PC-3 (cell line): ENCODE data around the gene TCEA2.

ENCODE experiments used
- EZH2 ChIP-seq: fragments of 300-600 bp; sonication (generic); IDR thresholded peaks from one replicate; pipeline ENCODE4 v1.6.1; 2017; ENCODE audit warnings: antibody characterized with exemption, mild to moderate bottlenecking, low read length; ENCODE audit not compliant: unreplicated experiment
- EZH2phosphoT487 ChIP-seq: fragments of 300-600 bp; sonication (generic); IDR thresholded peaks from 2 replicates; pipeline ENCODE4 v1.6.1; 2018; ENCODE audit warnings: mild to moderate bottlenecking, antibody characterized with exemption, low read length, borderline replicate concordance
- TF ChIP-seq, protein P1 (sequence below): fragments of 300-600 bp; sonication (generic); conservative IDR thresholded peaks from 2 replicates; pipeline ENCODE4 v1.5.1; 2017; ENCODE audit warnings: antibody characterized with exemption, low read depth, mild to moderate bottlenecking, low read length

DNA sequence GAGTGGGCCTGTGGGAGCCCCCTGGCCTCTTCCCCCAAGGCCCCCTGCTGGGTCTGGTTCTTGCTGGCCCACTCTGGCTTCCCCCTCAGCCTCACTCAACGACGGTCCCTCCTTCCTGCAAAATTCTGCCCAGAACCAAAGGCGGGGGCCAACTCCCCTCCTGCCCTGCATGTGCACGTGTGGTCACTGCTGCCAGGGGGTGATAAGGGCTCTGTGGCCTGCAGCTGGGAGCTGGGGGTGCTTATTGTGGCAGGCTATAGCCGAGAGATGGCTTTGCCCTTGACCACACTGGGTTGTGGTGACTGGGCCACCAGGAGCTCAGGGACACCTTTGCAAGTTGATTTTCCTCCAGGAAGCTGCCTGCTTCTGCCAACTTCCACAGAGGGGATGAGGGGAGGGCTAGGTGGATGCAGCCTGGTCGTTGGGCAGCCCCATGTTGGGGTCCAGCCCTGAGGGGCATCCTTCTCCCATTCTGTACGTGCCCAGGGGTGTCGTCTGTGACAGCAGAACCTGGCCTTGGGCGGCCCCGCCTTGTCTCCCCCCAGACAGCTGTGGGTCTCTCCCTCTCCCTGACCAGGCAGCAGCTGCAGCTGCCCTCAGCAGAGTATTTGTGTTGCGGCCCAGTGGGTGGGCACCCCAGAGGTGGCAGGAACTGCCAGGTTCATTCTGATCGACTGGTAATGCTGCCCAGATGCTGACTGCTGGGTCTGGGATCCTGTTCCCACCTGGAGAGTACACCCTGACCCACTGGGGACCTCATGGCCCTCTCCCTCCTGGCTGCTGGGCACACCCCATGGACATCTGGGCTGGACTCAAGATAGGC lies 5.6 kb downstream of the TCEA2 start:
- no peak for TF ChIP-seq EZH2
- TF ChIP-seq, protein P1, sequence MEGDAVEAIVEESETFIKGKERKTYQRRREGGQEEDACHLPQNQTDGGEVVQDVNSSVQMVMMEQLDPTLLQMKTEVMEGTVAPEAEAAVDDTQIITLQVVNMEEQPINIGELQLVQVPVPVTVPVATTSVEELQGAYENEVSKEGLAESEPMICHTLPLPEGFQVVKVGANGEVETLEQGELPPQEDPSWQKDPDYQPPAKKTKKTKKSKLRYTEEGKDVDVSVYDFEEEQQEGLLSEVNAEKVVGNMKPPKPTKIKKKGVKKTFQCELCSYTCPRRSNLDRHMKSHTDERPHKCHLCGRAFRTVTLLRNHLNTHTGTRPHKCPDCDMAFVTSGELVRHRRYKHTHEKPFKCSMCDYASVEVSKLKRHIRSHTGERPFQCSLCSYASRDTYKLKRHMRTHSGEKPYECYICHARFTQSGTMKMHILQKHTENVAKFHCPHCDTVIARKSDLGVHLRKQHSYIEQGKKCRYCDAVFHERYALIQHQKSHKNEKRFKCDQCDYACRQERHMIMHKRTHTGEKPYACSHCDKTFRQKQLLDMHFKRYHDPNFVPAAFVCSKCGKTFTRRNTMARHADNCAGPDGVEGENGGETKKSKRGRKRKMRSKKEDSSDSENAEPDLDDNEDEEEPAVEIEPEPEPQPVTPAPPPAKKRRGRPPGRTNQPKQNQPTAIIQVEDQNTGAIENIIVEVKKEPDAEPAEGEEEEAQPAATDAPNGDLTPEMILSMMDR, result no peak
- no peak for TF ChIP-seq EZH2phosphoT487
